WERI-Rb-1 (cell line): ENCODE measurements around the gene ADGRG1.
A peak's percentile ranks its signal among the peaks of the same experiment; 100 is the strongest.

Experiments
- DNase-seq: peaks from one replicate; pipeline ENCODE4 v3.0.0-alpha.2; 2020
- H3K27ac ChIP-seq: fragments of 250-450 bp; sonication (Bioruptor Pico); 2 replicates; pipeline ENCODE4 v1.5.1; 2020; ENCODE audit warnings: mild to moderate bottlenecking, moderate library complexity
- H3K27me3 ChIP-seq: fragments of 250-450 bp; sonication (Bioruptor Pico); 2 replicates; pipeline ENCODE4 v1.5.1; 2021; ENCODE audit warnings: mild to moderate bottlenecking, low read depth, moderate library complexity; ENCODE audit not compliant: insufficient read depth, severe bottlenecking
- H3K36me3 ChIP-seq: fragments of 250-450 bp; sonication (Bioruptor Pico); 2 replicates; pipeline ENCODE4 v1.5.1; 2020; ENCODE audit warnings: mild to moderate bottlenecking, moderate library complexity
- H3K4me3 ChIP-seq: 2 replicates; pipeline ENCODE4 v1.5.1; 2011; ENCODE audit warnings: low read depth, mild to moderate bottlenecking, control low read depth, low read length
- H3K9me3 ChIP-seq: fragments of 250-450 bp; sonication (Bioruptor Pico); 2 replicates; pipeline ENCODE4 v1.5.1; 2021; ENCODE audit warnings: mild to moderate bottlenecking, moderate library complexity; ENCODE audit not compliant: severe bottlenecking
- CTCF ChIP-seq: IDR thresholded peaks from 2 replicates; pipeline ENCODE4 v1.5.1; 2011; ENCODE audit warnings: low read depth, mild to moderate bottlenecking, control low read depth, inconsistent platforms, low read length

The ADGRG1 gene

DNA sequence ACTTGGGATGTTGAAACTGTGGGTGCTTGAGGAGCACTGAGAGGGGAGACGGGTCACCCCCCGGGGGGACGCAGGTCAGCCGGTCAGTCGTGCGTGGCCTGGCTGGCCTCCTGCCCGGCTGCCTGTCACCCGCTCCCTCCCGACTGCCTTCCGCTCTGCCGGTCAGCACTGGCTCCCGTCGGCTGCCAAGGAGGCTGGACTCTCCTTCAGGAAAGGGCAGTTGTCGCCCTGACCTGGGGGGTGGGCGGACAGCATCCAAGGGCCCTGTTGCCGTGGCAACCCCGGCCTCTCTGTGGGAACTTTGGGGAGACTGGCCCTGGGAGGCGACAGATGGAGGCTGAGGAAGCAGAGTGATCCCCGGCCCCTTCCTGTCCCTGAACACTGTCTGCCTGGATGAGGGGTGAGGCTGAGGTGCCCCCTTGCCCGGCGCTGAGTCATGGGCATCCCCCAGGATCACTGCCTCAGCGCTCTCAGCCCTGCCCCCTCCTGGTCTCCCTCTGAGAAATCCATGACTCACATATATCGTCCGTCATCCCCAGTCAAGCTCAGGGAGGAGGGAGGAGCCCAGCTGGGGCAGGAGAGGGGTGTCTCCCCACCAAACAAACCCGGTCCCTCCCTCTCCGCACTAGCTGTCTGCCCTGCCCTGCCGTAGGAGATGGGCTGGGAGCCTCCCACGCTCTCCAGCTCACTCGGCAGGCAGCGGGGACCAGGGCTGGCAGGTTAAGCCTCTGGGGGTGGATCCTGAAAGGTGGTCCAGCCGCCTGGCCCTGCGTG is at the start of gene ADGRG1:
TSS of gene ADGRG1 (plus strand) at position 623 of the 774 bp plus-strand sequence. CDS start 21,658 bp downstream, outside the sequence.
- Histone ChIP-seq H3K4me3 (no peak within 1 kb of the TSS), H3K27ac (no peak within 1 kb of the TSS), H3K27me3 (no peaks in the 10 kb centered on the region), H3K9me3 (no peaks in the 10 kb centered on the region), H3K36me3 (no peaks in the 10 kb centered on the region)
- no peak; the same call in 1 of the 2 replicates for TF ChIP-seq CTCF
- DNase-seq = peak; percentile 52

DNA sequence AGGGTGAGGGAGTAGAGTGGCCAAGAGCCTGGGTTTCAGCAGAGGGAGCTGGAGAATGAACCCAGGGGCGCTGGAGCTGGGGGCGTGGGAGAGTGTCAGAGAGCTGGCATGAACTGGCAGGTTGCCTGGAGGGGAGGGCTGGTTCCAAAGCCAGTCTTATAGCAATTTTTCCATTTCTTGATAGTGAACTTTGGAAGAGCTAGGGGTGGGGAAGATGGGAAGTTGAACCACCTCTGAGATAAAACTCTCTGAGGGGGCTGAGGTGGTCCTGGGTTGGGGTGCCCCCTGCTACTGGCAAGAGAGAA is 49.1 kb upstream of the ADGRG1 start:
- Histone ChIP-seq H3K4me3 (no peak overlapping the region), H3K27ac (no peak overlapping the region), H3K36me3 (no peaks in the 10 kb centered on the region), H3K27me3 (no peaks in the 10 kb centered on the region), H3K9me3 (no peaks in the 10 kb centered on the region)
- DNase-seq = no peak
- no peak for TF ChIP-seq CTCF

DNA sequence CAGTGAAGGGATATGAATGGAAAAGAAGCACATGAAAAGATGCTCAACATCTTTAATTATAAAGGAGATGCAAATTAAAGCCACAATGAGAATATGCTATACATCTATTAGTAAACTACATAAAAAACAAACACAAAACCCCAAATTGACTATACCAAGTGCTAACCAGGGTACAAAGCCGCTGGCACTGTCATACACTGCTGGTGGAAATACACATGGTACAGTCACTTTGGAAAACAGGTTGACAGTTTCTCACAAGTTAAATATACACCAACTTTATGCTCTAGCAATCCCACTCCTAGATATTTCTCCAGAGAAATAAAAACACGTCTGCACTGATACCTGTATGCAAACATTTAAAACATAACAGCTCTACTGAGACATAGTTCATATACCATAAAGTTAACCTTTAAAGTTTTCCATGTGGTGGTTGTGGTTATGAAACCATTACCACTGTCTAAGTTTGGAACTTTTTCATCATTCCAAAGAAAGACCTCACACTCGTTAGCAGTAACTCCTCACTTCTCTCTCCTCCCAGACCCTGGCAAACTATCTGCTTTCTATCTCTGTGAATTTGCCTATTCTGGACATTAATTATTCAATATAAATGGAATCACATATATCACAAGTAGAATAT is 43.3 kb upstream of the ADGRG1 start:
- TF ChIP-seq CTCF = no peak

DNA sequence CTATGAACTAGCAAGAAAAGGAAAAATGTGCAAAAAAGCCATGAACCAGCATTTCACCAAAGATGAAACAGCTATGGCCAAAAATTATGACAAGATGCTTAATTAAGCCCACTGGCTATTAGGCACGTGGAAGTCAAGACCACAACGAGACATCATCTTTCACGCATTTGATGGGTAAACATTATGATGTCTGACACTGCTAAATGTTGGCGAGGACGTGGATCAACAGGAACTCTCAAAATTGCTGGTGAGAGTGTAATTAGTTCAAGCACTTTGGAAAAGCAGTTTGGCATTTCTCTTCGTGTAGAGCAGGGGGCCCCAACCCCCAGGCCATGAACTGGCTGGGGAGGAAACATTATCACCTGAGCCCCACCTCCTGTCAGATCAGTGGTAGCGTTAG is 39.6 kb upstream of the ADGRG1 start:
- Histone ChIP-seq H3K36me3 (no peaks in the 10 kb centered on the region), H3K27me3 (no peaks in the 10 kb centered on the region), H3K4me3 (no peak overlapping the region), H3K27ac (no peak overlapping the region), H3K9me3 (no peaks in the 10 kb centered on the region)
- no peak for TF ChIP-seq CTCF
- DNase-seq = no peak

More for the DNA sequence above, 43.3 kb upstream of the ADGRG1 start:
- DNase-seq = no peak
- no peak overlapping the region for H3K27ac ChIP-seq
- H3K27me3 ChIP-seq = no peaks in the 10 kb centered on the region
- H3K4me3 ChIP-seq = no peak overlapping the region
- no peaks in the 10 kb centered on the region for H3K9me3 ChIP-seq
- no peaks in the 10 kb centered on the region for H3K36me3 ChIP-seq

DNA sequence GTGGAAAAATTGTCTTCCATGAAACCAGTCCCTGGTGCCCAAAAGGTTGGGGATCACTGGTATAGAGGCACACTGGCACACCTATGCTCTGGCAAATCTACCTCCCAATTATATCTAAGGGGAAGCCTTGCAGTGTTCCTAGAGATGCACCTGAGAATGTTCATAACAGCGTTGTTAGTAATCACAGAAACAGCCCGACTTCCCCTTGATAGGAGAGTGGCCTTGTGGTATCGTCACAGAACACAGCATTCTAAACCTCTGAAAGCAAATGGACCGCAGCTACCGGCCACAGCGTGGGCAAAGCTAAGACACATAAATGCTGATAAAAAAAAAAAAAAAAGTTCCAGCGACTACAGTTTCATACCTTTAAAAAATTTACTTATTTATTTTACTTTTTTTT is 39.1 kb upstream of the ADGRG1 start:
- H3K27me3 ChIP-seq = no peaks in the 10 kb centered on the region
- H3K36me3 ChIP-seq = no peaks in the 10 kb centered on the region
- H3K9me3 ChIP-seq = no peaks in the 10 kb centered on the region
- DNase-seq = no peak
- TF ChIP-seq CTCF = no peak
- H3K4me3 ChIP-seq = no peak overlapping the region
- no peak overlapping the region for H3K27ac ChIP-seq
